ENCODE measurements around the gene KCNIP4.

DNA sequence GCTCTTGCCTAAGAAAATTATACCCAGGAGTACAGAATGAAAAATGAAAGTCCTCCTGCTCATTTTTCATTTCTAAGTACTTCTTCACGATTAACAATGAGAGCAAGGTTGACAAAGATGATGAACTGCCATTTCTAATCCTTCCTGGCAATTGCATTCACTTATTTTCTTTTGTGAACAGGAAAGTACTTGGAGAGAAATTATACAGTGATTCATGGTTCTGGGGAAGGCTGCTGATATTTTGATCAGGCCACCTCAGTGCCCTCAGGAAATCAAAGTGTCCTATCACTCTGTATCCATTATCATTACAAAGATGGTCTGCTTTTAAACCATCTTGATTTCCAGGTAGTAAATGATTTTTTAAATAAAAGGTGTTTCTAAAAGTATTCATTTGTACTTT, 780.9 kb downstream of the KCNIP4 start:
- TF ChIP-seq, protein P1, sequence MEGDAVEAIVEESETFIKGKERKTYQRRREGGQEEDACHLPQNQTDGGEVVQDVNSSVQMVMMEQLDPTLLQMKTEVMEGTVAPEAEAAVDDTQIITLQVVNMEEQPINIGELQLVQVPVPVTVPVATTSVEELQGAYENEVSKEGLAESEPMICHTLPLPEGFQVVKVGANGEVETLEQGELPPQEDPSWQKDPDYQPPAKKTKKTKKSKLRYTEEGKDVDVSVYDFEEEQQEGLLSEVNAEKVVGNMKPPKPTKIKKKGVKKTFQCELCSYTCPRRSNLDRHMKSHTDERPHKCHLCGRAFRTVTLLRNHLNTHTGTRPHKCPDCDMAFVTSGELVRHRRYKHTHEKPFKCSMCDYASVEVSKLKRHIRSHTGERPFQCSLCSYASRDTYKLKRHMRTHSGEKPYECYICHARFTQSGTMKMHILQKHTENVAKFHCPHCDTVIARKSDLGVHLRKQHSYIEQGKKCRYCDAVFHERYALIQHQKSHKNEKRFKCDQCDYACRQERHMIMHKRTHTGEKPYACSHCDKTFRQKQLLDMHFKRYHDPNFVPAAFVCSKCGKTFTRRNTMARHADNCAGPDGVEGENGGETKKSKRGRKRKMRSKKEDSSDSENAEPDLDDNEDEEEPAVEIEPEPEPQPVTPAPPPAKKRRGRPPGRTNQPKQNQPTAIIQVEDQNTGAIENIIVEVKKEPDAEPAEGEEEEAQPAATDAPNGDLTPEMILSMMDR (conservative IDR thresholded peaks at IDR 0.05; ENCODE audit: low read length) = no peak
- no peak for TF ChIP-seq EZH2phosphoT487 (IDR thresholded peaks at IDR 0.05; ENCODE audit: borderline replicate concordance)
